ENCODE results near the gene EGR2. TPM values are rescaled to one million over a fixed set of nuclear protein-coding genes. Genes with fewer than 3 reads are reported as not detected.
"Not testable (repeated sequence)": the region's sequence is repeated elsewhere in the genome, so short reads cannot be mapped to it uniquely, and the experiment has no call there.

Gene EGR2
- polyA plus RNA-seq, 1 donor from 2014 or later, result 2.6 TPM

DNA sequence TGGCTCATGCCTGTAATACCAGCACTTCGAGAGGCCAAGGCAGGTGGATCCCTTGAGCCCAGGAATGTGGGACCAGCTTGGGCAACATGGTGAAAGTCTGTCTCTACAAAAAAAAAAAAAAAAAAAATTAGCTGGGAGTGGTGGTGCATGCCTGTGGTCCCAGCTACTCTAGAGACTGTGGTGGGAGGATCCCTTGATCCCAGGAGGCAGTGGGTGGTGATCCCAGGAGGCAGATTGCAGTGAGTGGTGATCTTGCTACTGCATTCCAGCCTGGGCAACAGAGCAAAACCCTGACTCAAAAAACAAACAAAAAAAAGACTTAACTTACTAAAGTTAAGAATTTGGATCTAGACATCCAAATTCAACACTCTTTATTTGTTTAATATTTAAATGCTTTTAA lies 21.9 kb downstream of the EGR2 start:
- Mint-ChIP-seq H3K4me1 (no peaks in the 10 kb centered on the region), H3K27ac (no peak overlapping the region), H3K27me3 (peaks cover 8% of the 10 kb centered on the region), H3K4me3 (no peak overlapping the region), H3K9me3 (no peaks in the 10 kb centered on the region), H3K36me3 (peaks cover 1% of the 10 kb centered on the region)

DNA sequence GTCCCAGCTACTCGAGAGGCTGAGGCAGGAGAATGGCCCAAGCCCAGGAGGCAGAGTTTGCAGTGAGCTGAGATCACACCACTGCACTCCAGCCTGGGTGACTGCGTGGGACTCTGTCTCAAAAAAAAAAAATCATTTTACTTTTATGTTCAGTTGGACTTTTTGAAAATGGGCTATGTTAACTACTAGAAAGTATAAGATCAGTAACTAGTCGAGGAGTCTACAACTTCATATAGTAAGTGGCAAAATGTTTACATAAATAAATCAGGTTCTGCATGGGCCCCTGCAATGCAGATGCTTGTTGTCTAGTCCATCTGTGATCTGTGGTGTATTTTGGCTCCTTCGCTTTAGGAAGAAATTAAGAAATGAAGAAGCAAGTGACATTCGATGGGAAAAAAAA lies 23.9 kb downstream of the EGR2 start:
- no peaks in the 10 kb centered on the region for H3K4me1 Mint-ChIP-seq
- H3K4me3 Mint-ChIP-seq, result no peak overlapping the region
- H3K27ac Mint-ChIP-seq, result no peak overlapping the region
- peaks cover 0 to 2% (median 0%) of the 10 kb centered on the region in 3 donors for H3K9me3 Mint-ChIP-seq
- peaks cover 1% of the 10 kb centered on the region for H3K36me3 Mint-ChIP-seq
- peaks cover 5% of the 10 kb centered on the region for H3K27me3 Mint-ChIP-seq

DNA sequence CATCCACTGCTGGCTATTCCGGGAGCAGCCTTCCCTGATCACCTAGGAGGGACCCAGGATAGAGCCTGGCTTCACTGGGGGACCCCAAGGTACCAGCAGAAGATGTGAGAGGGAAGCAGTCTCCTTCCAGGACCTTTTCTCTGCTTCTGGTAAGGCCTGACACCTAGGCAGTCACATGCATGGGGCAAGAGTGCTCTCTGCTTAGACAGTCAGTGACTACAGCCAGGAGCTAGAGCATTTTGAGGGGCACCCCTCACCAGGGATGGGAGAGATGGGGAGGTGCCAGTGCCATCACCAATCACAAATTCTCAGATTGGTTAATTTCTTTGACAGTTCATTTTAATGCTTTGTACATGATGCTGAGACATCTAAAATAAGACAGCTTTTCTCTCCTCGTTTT lies 25.6 kb downstream of the EGR2 start:
- Mint-ChIP-seq H3K27ac (no peak overlapping the region), H3K4me1 (no peaks in the 10 kb centered on the region), H3K9me3 (peaks cover 0 to 2% (median 0%) of the 10 kb centered on the region in 3 donors), H3K27me3 (no peaks in the 10 kb centered on the region), H3K36me3 (no peaks in the 10 kb centered on the region), H3K4me3 (no peak overlapping the region)

DNA sequence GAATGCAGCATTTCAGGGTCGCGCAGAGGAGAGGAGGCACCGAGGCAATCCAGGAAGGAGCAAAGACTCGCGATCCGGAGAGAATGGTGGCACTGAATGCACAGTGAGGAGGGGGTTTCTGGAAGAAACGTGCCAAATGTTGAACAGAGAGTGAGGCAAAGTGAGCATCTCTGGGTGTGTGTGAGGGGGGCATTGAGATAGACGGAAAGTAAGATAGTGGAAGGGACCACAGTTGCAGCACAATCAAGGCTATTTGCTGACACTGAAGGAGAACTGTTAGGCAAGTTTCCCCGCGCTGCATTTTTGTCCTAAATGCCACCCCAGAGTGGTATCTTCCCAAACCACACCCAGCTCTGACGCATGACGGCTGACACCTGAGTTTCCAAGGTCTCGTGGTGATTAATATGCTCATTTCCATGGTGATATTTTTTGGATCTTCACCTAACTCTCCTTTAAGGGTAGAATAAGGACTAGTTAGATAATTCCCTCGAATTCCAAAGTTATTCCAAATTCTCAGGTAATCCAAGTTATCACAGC lies 26.1 kb downstream of the EGR2 start:
- no peak overlapping the region for H3K27ac Mint-ChIP-seq
- no peak overlapping the region for H3K4me3 Mint-ChIP-seq
- H3K36me3 Mint-ChIP-seq, result no peaks in the 10 kb centered on the region
- no peaks in the 10 kb centered on the region for H3K4me1 Mint-ChIP-seq
- peaks cover 1 to 6% (median 3%) of the 10 kb centered on the region in 3 donors for H3K9me3 Mint-ChIP-seq
- H3K27me3 Mint-ChIP-seq, result no peaks in the 10 kb centered on the region

DNA sequence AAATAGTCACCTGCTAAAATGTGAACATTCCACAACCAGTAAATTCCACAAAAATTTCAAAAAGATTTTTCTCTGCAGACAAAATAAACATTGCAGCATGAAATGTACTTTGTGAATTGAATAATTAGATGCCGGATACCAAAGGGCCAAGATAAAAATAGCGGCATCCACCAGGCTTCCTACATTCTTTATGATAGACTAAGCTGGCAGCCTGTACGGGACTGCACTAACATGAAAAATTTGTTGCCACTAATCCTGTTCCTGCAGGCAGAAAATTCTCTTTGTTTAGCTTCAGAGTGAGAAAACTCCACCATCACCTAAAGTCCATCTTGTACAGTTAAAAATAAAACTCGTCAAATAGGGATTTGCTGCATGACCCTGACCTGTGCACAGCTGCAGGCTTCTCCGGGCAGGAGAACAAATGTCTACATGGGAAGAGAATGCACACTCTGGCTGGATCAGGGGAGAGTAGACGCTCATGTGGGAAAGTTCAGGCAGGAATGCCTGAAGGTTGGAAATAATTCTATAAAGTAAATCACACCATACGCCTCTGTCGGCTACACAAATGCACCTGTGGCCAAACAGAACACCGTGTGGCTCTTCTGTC lies 27.2 kb downstream of the EGR2 start:
- H3K27me3 Mint-ChIP-seq, result no peaks in the 10 kb centered on the region
- H3K36me3 Mint-ChIP-seq, result no peaks in the 10 kb centered on the region
- no peak overlapping the region for H3K4me3 Mint-ChIP-seq
- H3K27ac Mint-ChIP-seq, result no peak overlapping the region
- peaks cover 4 to 10% (median 9%) of the 10 kb centered on the region in 3 donors for H3K9me3 Mint-ChIP-seq
- no peaks in the 10 kb centered on the region for H3K4me1 Mint-ChIP-seq

DNA sequence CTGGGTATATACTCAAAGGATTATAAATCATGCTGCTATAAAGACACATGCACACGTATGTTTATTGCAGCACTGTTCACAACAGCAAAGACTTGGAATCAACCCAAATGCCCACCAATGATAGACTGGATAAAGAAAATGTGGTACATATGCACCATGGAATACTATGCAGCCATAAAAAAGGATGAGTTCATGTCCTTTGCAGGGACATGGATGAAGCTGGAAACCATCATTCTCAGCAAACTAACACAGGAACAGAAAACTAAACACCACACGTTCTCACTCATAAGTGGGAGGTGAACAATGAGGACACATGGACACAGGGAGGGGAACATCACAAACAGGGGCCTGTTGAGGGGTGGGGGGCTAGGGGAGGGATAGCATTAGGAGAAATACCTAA lies 27.9 kb downstream of the EGR2 start:
- H3K4me1 Mint-ChIP-seq, H3K27me3 Mint-ChIP-seq, H3K4me3 Mint-ChIP-seq, H3K36me3 Mint-ChIP-seq, H3K27ac Mint-ChIP-seq: not testable (repeated sequence)
- peaks cover 4 to 10% (median 9%) of the 10 kb centered on the region in 3 donors for H3K9me3 Mint-ChIP-seq

DNA sequence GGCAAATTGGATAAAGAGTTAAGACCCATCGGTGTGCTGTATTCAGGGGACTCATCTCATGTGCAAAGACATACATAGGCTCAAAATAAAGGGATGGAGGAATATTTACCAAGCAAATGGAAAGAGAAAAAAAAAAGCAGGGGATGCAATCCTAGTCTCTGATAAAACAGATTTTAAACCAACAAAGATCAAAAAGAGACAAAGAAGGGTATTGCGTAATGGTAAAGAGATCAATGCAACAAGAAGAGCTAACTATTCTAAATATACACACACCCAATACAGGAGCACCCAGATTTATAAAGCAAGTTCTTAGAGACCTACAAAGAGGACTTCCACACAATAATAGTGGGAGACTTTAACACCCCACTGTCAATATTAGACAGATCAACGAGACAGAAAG lies 31.6 kb downstream of the EGR2 start:
- not testable (repeated sequence) for H3K36me3 Mint-ChIP-seq, H3K4me3 Mint-ChIP-seq, H3K27ac Mint-ChIP-seq

DNA sequence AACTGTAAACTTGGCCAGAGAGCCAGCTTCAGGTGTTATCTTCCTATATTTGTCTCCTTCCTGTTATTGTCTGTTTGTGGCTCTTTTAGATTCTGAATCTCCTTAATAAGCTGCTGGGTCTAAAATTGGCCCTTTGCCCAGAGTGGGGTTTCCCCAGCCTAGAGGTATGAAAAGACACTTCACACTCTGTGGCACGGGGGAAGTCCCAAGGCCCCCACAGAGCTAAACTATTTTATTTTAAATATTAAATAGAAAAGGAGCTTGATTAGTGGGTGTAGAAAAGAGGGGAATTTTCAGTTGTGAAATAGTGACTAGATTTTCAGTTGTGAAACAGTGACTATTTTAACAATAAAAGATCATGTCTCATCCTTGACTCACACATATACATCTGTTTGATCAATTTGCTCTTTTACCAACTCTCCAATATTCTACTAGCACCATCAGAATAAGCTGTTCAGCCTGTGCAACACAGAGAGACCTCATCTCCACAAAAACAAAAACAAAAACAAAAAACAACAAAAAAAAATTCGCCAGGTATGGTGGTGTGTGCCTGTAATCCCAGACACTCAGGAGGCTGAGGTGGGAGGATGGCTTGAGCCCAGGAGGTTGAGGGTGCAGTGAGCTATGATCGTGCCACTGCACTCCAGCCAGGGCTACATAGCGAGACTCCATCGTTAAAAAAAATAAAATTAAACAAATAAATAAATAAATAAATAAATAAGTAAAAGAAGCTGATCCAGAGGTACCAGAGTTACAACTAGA lies 36.5 kb downstream of the EGR2 start:
- Mint-ChIP-seq H3K9me3 (peaks cover 0 to 3% (median 0%) of the 10 kb centered on the region in 3 donors), H3K4me1 (peaks cover 14 to 27% (median 21%) of the 10 kb centered on the region in 3 donors), H3K27ac (peak overlapping the region in 2 of 3 donors; percentile 27 to 85), H3K36me3 (no peaks in the 10 kb centered on the region), H3K27me3 (peaks cover 6% of the 10 kb centered on the region), H3K4me3 (peak overlapping the region in 2 of 4 donors; percentile 67 to 76)

More for the DNA sequence above, 31.6 kb downstream of the EGR2 start:
- H3K4me1 Mint-ChIP-seq, H3K27me3 Mint-ChIP-seq: not testable (repeated sequence)
- peaks cover 4 to 10% (median 9%) of the 10 kb centered on the region in 3 donors for H3K9me3 Mint-ChIP-seq

DNA sequence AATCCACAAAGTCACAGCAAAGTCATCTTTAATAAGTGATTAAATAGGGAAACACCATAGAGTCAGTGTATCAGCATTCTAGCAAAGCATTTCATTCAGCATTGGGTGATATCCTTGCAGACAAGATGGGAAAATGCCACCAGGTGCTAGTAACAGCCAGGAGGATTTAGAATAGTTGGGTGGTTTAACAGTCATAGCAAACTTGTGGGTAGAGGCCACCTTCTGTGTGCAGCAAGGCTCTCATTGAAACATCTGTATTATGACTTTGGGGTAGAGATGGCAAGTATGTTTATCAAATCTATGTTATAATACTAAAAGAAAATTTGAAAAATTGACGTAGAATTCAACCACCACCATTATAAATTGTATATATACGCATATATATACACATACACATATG lies 38.0 kb downstream of the EGR2 start:
- no peaks in the 10 kb centered on the region for H3K36me3 Mint-ChIP-seq
- H3K4me1 Mint-ChIP-seq, result peaks cover 14 to 27% (median 21%) of the 10 kb centered on the region in 3 donors
- H3K9me3 Mint-ChIP-seq, result no peaks in the 10 kb centered on the region
- no peak overlapping the region for H3K4me3 Mint-ChIP-seq
- H3K27ac Mint-ChIP-seq, result no peak overlapping the region
- peaks cover 6% of the 10 kb centered on the region for H3K27me3 Mint-ChIP-seq

DNA sequence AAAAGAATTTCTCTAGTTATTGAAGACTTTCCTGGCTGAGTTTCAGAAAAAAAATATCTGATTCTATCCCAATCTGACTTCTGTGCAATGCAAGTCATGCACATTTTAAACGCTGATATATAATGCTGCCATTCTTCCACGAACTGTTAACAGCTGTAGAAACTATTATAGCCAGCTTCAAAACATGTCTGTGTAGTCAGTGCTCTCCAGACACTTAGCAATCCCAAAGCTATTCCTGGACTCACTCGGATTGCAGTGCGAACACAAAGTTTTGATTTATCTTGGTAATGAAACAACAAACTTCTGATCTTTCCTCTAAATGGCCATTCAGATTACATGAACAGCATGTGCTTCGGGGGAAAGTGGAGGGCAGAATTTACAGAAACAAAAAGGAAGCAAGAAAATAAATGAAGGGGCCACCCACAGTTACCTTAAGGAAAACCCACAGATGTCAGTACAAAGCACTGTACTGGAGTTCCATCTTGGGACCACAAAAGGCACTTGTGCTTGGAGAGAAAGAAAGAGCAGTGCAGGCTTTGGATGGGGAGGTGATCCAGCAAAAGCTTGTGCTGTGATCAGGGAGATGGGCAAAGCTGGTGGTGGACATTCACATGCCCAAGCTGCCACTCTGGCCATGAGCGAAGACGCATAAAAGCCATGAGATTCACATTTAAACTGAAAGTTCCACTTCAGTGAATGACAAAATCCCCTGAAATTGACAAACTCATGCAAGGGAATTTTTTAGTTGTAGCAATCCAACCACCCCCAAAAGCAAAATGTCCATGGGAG lies 43.8 kb downstream of the EGR2 start:
- peaks cover 0 to 6% (median 1%) of the 10 kb centered on the region in 3 donors for H3K4me1 Mint-ChIP-seq
- H3K36me3 Mint-ChIP-seq, result no peaks in the 10 kb centered on the region
- H3K4me3 Mint-ChIP-seq, result no peak overlapping the region
- H3K27me3 Mint-ChIP-seq, result no peaks in the 10 kb centered on the region
- no peaks in the 10 kb centered on the region for H3K9me3 Mint-ChIP-seq
- no peak overlapping the region for H3K27ac Mint-ChIP-seq

DNA sequence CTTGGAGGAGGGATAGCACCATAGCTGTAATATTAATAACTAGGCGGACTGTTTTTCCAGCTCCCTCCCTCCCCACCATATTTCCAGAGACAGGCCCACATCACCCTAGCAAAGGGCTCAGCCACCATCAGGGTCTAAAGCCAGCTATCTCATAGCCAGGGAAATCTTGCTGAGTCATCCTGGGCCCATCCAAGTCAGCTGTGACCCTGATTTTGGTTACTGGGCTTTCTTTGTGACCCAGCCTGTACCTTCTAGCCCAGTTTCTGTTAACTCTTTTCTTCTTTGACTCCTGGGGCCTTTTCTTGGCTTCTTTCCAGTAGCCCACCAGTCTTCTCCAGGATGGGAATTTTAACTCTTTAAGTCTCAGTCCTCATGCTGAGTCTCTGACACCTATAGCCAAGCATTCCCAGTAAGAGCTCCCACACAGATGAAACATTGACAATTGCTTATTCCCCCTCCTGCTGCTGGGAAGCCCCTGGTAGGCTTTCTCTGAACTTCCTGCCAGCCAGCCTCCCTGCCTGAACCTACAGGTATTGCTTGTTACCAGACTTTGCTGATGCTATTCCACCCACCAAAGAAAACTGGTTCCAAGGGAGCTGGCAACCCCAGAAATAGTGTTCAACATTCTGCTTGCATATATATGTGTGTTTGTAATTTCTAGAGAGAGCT lies 46.5 kb downstream of the EGR2 start:
- Mint-ChIP-seq H3K4me3 (no peak overlapping the region), H3K9me3 (no peaks in the 10 kb centered on the region), H3K4me1 (no peaks in the 10 kb centered on the region), H3K27me3 (no peaks in the 10 kb centered on the region), H3K36me3 (no peaks in the 10 kb centered on the region), H3K27ac (no peak overlapping the region)

DNA sequence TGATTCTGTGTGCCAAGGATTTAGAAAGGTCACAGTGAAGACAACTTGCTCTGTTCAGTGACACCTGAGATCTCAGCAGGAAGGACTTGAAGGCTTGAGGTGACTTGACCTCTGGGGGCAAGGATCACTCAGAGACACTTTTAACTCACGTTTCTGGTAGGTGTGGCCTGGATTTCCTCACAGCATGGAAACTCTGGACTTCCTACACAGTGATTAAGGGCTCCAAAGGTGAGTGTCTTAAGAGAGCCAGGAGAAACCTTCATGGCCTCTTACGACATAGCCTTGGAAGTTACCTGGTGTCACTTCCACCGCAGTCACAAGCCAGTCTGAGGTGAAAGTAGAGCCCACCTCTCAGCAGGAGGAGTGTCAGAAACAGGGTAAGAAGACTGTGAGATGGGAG lies 49.8 kb downstream of the EGR2 start:
- Mint-ChIP-seq H3K9me3 (no peaks in the 10 kb centered on the region), H3K36me3 (no peaks in the 10 kb centered on the region), H3K4me3 (no peak overlapping the region), H3K27me3 (no peaks in the 10 kb centered on the region), H3K27ac (no peak overlapping the region), H3K4me1 (no peaks in the 10 kb centered on the region)

DNA sequence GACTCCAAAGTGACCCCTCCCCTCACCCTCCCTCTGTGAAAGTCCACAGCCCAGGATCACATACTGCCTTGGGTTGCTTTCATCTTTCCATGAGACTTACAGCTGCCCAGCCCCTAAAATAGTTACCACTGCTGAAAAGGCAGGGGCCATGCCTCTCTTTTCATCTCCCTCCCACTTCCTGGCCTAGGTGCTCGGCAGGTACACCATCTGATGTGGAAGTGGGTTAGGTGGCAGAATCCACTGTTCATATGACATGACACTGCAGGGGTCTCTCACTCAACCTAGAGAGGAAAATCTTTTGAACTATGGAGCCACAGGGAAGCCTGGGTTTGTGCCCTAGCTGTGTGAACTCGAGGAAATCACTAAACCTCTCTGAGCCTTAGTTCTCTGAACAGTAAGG lies 50.4 kb downstream of the EGR2 start:
- no peaks in the 10 kb centered on the region for H3K4me1 Mint-ChIP-seq
- no peaks in the 10 kb centered on the region for H3K27me3 Mint-ChIP-seq
- no peaks in the 10 kb centered on the region for H3K36me3 Mint-ChIP-seq
- no peak overlapping the region for H3K27ac Mint-ChIP-seq
- no peaks in the 10 kb centered on the region for H3K9me3 Mint-ChIP-seq
- no peak overlapping the region for H3K4me3 Mint-ChIP-seq

DNA sequence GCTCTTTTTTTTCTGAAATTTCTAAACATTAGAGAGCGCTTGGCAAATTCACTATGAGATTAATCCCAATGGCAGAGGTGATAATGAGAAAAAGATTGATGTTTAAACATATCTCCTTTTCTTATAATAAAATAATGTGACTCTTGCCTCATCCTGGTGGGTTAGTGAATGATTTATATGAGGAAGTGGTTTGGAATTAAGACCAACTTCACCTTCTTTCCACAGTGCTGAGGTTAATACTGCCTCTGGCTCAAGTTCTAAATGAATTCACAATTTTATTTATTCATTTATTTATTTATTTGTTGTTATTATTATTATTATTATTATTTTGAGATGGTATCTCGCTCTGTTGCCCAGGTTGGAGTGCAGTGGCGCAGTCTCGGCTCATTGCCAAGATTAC lies 52.2 kb downstream of the EGR2 start:
- Mint-ChIP-seq H3K4me3 (no peak overlapping the region), H3K4me1 (no peaks in the 10 kb centered on the region), H3K27me3 (no peaks in the 10 kb centered on the region), H3K36me3 (no peaks in the 10 kb centered on the region), H3K9me3 (no peaks in the 10 kb centered on the region), H3K27ac (no peak overlapping the region)

DNA sequence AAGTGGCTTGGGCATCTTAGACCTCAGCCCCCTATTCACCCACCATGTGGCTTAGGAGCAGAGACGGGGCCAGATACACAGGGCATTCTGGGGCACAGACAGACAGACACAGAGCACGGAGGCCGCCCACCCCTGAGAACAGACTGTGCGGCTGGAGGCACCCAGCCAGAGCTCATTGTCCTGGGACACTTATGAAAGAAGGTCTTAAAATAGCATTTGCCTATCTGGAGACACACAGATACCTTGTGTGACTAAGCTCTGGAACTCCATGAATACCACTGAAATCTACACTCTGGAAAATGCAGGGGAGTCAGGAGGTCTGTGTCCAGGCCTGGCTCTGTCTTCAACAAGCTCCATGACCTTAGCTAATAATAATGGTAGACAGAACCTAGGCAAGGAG lies 53.0 kb downstream of the EGR2 start:
- Mint-ChIP-seq H3K4me3 (no peak overlapping the region), H3K27ac (no peak overlapping the region), H3K27me3 (no peaks in the 10 kb centered on the region), H3K9me3 (no peaks in the 10 kb centered on the region), H3K4me1 (no peaks in the 10 kb centered on the region), H3K36me3 (no peaks in the 10 kb centered on the region)
